GM21737 (cell line): Measurements from ENCODE around the gene KIF5B.

Experiments
- ATAC-seq: cut with Tn5 transposase; IDR thresholded peaks from one replicate; pipeline ENCODE4 v1.9.1; 2021; ENCODE audit warnings: mild to moderate bottlenecking, moderate library complexity; ENCODE audit not compliant: unreplicated experiment

KIF5B gene

DNA sequence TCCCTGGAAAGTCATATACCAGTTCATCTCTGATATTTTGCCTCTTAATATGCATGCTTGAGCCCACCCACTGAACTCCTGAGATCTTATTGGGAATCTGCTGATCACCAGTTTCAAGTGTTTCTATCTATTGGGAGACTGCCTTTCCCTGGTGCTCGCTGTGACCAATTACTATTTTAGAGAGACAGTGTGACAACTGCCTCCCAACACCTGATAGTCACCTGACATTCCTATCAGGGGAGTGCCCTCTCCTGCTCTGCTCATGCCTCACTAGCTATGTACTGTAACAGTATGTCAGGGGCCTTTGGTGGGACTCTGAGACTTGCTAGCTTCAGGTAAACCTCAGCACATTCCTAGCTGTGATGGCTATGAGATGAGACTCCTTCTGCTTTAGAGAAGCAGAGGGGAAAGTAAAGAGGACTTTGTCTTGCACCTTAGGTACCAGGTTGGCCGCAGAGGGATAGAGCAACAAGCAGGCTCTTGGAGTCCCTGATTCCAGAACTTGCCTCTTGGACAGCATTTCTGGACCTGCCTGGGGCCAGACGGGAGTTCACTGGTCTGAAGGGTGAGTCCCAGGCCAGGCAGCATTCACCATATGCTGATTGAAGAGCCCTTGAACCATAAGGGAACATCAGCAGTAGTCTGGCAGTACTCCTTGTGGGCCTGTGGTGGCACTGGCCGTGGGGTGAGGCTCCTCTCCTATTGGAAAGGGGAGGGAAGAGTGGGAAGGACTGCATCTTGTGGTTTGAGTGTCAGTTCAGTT is 93.2 kb downstream of the KIF5B start:
- no peak for ATAC-seq

DNA sequence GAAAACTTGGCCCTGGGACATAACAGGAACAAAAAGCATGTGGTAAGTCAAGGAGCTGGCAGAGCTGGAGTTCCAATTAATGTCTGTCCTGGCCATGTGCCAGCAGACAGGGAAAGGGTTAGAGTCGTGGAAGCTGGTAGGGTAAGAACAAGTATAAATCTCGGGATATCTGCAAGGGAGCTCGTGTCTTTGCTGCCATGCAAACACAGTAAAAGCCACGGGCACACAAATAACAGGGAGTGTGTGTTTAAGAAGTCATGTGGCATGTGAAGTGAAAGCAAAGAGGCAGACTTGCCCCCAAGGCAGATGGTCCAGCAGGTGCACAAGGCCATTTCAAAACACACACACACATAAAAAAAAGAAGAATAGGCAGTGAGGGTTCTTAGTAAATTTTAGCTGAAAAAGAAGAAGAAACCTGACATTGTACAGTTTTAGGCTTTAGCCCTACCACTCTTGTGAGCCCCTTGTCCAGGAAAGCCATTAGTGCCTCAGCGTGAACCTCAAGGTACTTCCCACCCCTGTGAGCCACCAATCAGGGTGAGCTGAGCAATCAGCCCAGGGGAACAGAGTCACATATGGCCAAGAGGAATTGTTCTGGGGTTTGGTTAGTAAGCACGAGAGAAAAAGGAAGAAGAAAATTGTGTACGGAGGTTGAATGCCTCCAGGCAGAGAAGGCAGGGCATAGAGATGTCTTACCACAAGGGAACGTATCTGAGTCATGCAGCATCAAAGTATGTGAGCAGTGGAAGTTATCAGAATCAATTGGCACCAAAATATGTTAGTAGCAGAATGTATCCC is 94.7 kb downstream of the KIF5B start:
- ATAC-seq = no peak

DNA sequence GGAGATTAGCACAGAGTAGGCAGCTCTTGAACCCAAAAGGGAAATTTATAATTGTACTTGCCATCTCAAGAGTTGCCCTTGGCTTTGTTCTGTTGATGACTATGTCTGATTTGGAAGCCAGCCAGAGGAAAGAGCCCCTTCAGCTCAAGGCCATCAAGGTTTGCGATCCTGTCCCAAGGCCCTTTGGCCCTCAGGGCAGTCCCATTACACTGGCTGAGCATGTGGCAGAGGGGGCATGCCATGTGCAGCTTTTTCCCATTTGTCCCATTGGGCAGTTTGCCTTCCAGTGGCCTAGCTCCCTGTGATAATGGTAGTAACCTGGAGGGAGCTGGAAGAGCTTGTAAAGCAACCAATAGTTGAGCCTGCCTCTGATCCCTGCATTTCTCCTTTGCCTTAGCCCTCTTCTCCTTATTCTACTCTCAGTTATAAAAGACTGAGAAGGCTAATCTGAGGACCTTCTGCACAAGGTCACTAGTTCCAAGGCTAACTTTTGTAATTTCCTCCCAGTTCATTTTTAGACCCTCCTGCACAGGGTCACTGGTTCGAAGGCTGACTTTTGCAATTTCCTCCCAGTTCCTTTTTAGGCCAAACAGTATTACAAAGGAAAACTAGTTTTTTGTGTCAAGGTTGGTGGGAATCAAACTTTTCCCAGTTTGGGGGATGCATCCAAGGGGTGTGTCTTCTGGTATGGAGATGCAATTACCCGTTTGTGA is 96.6 kb downstream of the KIF5B start:
- no peak for ATAC-seq
